Inferior parietal cortex (tissue), 1 donor: Measurements from ENCODE around the gene SEMA5A.
"Not testable (repeated sequence)": the region's sequence is repeated elsewhere in the genome, so short reads cannot be mapped to it uniquely, and the experiment has no call there.

Source experiments
- DNase-seq: peaks from one replicate; pipeline ENCODE4 v3.0.0-alpha.2; 2016; ENCODE audit errors: extremely low spot score

The SEMA5A gene

GRCh38 chr5:9358961-9359685 lies 186.8 kb downstream of the SEMA5A start:
- no peak for DNase-seq

DNA sequence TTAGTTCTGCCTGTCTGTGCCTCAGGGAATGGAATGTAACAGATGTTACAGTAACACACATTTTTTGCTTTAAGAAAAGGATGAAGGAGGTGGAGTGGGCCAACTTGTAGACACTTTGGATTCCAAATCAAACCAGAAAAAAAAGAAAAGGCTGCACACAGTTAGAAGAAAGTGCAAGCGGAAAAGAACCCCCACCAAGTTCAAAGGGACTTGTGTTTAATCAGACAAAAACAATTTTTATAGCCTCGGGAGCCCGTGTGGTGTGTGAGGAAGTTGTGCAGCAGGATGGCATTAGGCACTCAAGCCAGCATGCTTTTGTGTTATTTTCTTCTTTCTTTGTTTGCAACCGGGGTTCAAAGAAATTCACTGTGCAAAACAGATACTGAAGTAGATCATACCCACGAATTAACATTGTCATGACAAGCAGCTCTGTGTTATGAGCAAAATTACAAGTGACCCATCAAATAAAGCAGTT lies 189.5 kb downstream of the SEMA5A start:
- DNase-seq: peak; percentile 16

DNA sequence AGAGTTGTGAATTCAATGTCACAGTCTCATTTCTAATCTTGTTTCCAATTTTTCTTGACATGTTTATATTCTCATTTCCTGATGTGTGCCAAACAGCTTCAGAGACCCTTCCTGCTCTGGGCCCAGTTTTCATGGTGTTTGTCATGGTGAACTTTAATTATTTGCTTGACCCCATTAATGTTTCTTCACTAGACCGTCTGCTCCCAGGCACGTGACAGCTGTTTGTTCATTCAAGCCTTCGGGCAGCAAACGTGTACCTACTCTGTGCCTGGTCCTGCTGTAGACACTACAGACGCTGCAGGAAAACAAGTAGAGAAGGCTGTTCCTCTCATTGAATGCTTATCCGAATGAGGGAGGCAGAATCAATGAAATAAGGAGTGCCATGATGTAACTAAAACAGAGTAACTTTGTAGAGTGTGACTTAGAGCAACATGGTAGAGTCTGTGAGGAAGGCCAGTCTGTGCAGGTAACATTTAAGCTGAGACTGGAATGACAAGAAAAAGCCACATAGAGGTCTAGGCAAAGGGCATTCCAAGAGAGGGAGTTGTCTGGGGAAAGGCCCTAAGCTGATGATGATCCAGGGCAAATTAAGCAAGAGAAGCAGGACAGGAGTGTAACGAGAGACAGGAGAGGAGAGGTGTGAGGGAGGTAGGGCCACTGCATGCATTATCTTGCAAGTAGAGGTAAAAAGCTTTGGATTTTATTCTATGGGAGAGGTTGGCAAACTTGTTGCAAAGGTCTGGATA lies 191.4 kb downstream of the SEMA5A start:
- DNase-seq: no peak

GRCh38 chr5:9353048-9353447 lies 192.8 kb downstream of the SEMA5A start:
- DNase-seq: not testable (repeated sequence)

DNA sequence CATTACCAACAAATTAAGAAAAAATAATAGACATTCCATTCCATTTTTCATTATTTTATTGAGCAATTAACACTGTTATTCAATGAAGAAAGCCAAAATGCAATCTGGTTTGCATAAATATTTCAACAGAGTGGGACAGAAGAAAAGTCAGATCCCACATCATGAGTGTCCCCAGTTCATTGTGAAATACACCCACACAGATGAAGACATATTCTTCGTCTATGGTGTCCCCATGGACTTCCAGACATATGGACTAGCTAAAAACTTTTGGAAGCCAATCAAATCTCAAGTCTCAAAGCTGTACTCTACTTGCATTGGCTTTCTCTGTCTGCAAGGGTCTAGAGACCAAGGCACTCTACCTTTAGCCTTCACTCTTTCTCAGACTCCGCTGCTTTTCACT lies 194.3 kb downstream of the SEMA5A start:
- no peak for DNase-seq

GRCh38 chr5:9350301-9350797 lies 195.5 kb downstream of the SEMA5A start:
- DNase-seq: no peak

DNA sequence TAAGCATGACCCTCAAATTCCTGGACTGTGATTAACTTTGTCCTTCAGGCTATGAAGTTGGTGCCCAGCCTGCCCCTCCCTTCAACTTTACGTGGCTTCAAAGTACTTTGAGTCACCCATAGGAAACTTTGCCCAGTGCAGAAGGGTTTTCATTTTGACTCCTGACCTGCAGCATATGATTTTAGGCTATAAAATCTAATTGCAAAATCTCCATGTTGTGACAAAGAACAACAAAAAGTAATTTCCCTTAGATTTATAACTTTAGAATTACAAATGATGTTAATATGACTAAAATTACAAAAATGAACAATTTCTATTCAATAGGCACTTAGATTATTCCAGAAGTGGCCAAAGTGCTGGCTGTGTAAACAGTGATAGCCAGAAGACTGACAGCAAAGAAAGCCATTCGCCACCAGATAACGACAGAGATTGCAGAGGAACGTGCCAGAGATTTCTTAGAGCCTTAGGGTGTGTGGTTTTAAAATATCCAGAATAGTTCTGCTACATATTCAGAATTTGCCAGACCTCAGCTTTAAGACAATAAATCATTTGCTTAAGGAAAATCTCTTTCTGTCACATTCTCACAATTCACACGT lies 197.4 kb downstream of the SEMA5A start:
- DNase-seq: no peak

GRCh38 chr5:9347541-9348295 lies 198.2 kb downstream of the SEMA5A start:
- DNase-seq: no peak

DNA sequence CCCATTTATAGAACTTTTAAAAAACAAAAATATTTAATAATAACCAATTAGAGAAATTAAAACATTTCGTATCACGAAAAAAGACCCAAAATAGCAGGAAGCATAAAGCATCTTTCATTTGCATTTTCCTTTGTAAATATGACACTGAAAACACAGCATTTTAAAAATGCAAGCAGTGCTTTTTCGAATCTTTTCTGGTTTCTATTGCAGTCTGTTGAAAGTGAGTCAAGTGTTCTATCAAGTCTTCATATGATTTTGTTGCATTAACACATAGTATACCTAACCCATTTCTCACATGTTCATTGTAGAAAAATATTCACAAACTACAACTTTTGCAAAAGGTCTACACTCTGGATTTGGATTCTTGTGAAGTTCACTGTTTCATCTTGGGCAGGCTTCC lies 198.8 kb downstream of the SEMA5A start:
- no peak for DNase-seq

DNA sequence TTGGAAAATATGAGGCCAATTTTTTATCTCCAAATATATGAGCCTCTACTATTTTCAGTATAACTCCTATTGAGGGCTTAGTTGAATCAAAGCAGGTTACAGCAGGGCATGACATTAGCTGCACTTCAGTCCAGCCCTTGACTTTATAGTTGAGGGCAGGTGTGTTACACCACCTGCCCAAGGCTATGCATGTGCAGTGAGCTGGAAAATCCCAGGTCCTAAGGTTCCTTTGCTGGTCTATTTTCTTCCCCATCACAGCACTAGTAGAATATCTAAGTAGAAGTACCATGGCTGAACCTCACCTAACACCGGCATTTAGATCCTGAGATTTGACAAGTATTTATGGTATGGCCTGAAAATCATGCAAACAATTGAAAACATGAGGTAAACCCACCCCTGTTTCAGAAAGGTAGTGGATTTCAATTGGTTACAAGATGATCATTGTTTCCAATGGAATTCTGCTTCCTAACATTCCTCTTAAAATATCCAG lies 201.1 kb downstream of the SEMA5A start:
- DNase-seq: no peak

GRCh38 chr5:9343146-9343850 lies 202.6 kb downstream of the SEMA5A start:
- DNase-seq: no peak

GRCh38 chr5:9342161-9342787 lies 203.6 kb downstream of the SEMA5A start:
- DNase-seq: no peak

- DNase-seq: no peak
Measured at GRCh38 chr5:9340085-9340484, 205.8 kb downstream of the SEMA5A start.

GRCh38 chr5:9339206-9339818 lies 206.6 kb downstream of the SEMA5A start:
- DNase-seq: no peak

GRCh38 chr5:9338796-9339195 lies 207.1 kb downstream of the SEMA5A start:
- DNase-seq: no peak

DNA sequence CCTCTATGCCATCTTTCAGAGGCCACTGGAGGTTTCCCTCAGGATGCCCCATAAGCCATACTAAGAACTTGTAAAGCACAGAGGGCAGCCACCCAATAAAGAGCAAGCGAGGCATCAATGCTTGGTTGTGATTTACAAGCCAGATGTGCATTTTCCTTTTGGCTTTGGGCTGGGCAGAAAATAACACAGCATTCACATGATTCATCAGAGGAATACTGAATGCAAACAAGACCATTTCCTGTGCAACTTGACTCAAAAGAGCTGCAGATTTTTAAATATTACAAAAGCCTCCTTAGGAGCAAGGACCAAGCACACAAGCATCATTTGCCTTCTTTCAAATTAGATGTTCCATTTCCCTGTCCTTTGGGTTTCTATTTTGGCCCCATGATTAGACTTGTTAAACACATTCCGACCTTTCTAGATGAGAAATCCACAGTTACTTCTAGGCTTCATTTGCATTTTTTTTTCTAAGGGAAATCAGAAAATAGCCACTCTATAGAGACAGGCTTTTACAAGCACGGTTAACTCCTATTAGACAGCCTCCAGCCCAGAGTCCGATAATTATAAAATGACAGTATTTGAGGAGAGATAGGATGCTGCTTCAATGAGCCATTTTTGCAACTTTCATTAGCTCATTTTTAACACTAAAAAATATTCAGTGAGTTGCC lies 207.8 kb downstream of the SEMA5A start:
- peak; percentile 38 for DNase-seq

- DNase-seq: no peak
Measured at GRCh38 chr5:9335754-9336495, 209.9 kb downstream of the SEMA5A start.

GRCh38 chr5:9335269-9335668 lies 210.6 kb downstream of the SEMA5A start:
- no peak for DNase-seq

DNA sequence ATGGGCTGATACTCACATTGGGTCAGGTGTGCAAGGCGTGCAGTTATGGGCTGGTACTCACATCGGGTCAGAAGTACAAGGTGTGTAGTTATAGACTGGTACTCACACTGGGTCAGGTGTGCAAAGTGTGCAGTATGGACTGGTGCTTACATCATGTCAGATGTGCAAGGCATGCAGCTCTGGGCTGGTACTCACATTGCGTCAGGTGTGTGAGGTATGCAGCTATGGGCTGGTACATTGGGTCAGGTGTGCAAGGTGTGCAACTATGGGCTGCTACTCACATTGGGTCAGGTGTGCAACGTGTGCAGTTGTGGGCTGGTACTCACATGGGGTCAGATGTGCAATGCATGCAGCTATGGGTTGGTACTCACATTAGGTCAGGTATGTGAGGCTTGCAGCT lies 213.8 kb downstream of the SEMA5A start:
- no peak for DNase-seq
